Mononuclear cell (primary cell): ENCODE results near the gene EIF4E. TPM values are rescaled to one million over a fixed set of nuclear protein-coding genes. Genes with fewer than 3 reads are reported as not detected.

ENCODE experiments used
- total RNA-seq: library from RNA; depleted of rRNA; stranded (reverse); fragments of >200 nt; gene quantifications from one replicate; pipeline ENCODE4 v1.2.3, GENCODE V29; 2012

The EIF4E gene
- total RNA-seq, 1 donor: 128 TPM

Other genes starting within 250 kb of the EIF4E start
- 25.2 TPM for gene METAP1, start 66.6 kb upstream of the EIF4E start, total RNA-seq
- 45.9 TPM for gene ADH5, start 159.7 kb upstream of the EIF4E start, total RNA-seq
- gene ADH4, start 215.2 kb upstream of the EIF4E start, total RNA-seq: not detected